GM12801 (cell line): ENCODE measurements around the gene CRB2.

ENCODE experiments used
- CTCF ChIP-seq: IDR thresholded peaks from one replicate; pipeline ENCODE4 v1.5.1; 2011; ENCODE audit warnings: control low read depth; ENCODE audit not compliant: insufficient read length; ENCODE audit errors: extremely low read depth

The CRB2 gene

GRCh38 chr9:123322273-123323195, 33.5 kb upstream of the CRB2 start:
- TF ChIP-seq CTCF = no peak

GRCh38 chr9:123323196-123324013, 32.6 kb upstream of the CRB2 start:
- no peak for TF ChIP-seq CTCF

GRCh38 chr9:123324767-123325183, 31.2 kb upstream of the CRB2 start:
- no peak for TF ChIP-seq CTCF

- no peak for TF ChIP-seq CTCF
Measured at GRCh38 chr9:123326187-123326586, 29.8 kb upstream of the CRB2 start.

GRCh38 chr9:123326662-123327093, 29.3 kb upstream of the CRB2 start:
- TF ChIP-seq CTCF = no peak

- TF ChIP-seq CTCF = no peak
Measured at GRCh38 chr9:123327697-123328100, 28.3 kb upstream of the CRB2 start.

GRCh38 chr9:123329329-123329955, 26.6 kb upstream of the CRB2 start:
- TF ChIP-seq CTCF = no peak
